GM21576 (cell line): ENCODE data around the gene G6PC3.

Experiments
- ATAC-seq: cut with Tn5 transposase; IDR thresholded peaks from one replicate; pipeline ENCODE4 v1.9.1; 2021; ENCODE audit warnings: mild to moderate bottlenecking, moderate library complexity; ENCODE audit not compliant: unreplicated experiment

The G6PC3 gene

DNA sequence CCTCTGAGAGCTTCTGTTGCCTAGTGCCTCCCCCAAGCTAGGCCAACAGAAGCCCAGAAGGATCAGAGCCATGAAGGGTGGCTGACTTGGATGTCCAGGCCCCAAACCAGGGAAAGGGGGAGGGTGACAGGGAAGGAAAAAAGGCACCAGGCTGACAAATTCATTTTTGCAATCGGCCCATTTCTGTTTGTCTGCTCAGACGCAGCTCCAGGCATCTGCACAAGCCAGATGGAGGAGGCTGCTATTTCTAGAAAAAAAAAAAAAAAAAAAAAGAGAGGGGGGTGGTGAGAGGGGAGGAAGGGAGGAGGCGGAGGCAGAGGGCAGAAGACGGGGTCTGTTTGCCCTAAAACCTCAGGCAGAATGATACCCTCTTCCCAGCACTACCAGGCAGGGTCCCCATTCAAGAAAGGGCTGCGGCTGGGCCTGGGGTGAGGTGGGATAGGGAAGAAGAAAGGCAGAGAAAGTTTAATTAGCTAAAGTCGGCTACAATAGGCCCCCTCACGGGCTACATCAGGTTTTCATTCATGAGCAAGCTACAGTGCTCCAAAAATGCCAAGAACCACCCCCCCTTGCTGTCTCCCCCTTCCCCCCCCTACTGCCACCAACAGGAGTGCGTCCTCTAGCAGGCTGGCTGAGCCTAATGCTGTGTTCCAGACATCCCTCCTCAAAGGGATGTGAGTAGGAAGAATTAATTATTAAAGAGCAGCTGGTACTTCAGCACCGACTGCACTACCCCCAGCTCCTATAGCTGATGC is 50.5 kb downstream of the G6PC3 start:
- no peak for ATAC-seq

DNA sequence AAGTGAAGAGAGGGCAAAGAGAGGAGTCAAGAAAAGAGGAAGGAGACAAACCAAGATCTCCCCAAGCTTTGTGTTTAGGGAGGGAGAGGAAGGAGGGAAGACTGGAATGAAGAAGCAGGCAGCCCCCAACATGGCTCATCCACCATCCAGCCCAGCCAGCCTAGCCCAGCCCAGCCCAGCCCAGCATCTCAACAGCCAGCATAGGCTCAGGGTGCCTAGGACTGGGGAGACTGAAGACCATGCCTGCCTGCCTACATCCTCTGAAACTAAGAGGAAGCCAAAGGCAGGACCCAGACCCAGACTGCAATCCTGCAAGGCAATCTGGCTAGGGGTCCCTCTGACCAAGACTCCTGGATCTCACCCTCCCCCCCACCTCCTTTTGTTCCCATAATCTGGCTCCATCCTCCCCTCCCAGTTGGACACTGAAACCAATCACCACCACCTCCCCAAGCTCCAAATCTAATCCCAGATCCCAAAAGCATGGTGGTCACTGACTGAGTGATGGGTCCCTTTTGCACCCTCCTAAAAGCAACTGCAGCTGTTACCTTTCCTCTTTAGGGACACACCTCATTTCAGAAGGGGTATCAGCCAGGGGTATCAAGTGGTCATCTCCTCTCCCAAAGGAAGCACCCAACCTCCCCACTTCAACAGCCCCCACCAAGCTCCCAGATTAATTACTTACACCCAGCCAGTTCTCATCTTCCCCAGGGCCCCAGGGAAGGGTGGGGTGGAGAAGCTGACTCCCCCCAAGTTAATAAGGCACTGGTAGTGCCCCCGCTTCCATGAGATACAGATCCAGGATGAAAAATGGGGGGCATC is 51.7 kb downstream of the G6PC3 start:
- ATAC-seq: no peak

DNA sequence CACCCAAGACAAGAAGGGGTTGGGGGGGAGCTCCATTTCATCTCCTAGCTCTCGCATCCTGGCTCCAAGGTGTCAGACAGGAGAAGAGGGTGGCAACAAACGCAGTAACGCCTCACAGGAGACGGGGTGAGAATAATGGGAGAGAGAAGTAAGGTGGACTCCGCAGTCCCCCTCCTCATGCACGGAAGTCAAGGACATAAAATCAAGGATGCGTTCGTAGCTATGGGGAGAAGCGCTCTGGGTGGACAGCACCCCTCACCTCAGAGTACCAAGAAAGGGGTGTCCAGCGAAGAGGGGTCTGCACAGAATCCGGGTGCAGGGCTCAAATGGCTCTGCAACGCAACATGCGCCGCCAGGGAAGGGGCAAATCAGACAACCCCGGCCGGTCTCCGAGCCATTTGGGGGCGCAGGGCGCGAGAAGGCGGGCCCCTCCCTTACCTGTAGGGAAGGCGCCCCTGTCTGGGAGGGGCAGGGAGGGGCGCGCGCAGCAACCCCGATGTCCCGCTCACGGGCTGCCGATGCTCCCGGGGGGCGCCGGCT is 52.4 kb downstream of the G6PC3 start:
- peak; percentile 17 for ATAC-seq

DNA sequence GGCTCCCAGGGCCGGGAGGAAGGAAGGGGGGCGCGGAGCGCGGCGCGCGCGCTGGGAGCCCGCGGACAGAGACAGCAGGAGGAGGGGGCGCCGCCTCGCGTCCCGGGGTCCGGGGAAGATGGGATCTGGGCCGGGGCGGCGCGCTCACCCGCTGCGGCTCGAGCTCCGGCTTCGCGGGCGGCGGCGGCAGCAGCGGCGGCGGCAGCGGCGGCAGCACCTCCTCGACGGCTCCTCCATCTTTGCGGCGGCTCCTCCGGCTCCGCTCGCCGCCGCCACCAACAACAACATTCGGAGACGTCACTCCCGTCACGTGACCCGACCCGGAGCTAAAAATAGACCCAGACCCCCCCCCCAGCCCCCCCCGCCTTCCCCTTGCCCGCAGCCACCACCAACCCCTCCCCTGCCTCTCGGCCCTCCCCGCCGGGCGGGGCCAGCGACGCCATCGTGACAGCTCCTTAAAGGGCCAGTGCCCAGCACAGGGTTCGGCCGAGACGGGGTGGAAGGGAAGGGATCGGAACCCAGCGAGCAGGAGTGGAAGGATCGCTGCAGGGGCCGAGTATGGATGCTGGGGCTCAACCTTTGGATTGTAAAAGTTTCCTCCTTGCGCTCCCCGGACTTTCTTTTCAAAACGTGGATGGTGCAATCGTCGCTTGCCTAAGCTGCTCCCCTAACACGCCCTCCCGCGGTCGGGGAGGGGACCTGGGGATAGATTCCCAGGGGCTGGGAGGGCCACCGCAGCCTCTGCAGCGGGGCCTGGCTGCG is 53.0 kb downstream of the G6PC3 start, which contains the start of gene HDAC5:
Gene HDAC5, minus strand, starts transcription at position 286 of the 762 bp plus-strand sequence. CDS start 6,126 bp downstream, outside the sequence.
- ATAC-seq: peak; percentile 83

DNA sequence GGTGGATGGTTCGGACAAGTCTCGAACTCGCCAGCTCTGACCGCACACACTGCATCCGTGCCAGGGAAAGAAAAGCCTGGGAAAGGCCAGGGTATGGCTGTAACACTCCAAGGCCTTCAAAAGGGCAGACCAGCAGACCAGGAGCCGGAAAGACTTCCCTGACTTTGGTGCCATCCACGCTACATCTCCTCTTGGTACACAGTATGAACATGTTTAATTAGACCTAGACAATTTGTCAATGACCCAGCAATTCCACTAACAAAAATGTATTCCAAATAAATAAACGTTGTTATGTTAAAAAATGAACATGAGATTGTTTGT is 53.5 kb downstream of the G6PC3 start:
- no peak for ATAC-seq
